ES-I3 (cell line): ENCODE measurements around the gene CCL16.
"Not testable (repeated sequence)": the region's sequence is repeated elsewhere in the genome, so short reads cannot be mapped to it uniquely, and the experiment has no call there.

Source experiments
- H3K36me3 ChIP-seq: 2 replicates; pipeline ENCODE4 v1.6.1; 2013; ENCODE audit warnings: mild to moderate bottlenecking, low read length, control low read depth, moderate library complexity; ENCODE audit not compliant: insufficient read depth
- H3K4me1 ChIP-seq: 2 replicates; pipeline ENCODE4 v1.6.1; 2013; ENCODE audit warnings: mild to moderate bottlenecking, control low read depth, low read length; ENCODE audit not compliant: insufficient read depth
- H3K9ac ChIP-seq: 2 replicates; pipeline ENCODE4 v1.6.1; 2013; ENCODE audit warnings: low read depth, mild to moderate bottlenecking, low read length, moderate library complexity
- H3K9me3 ChIP-seq: 2 replicates; pipeline ENCODE4 v1.6.1; 2013; ENCODE audit warnings: mild to moderate bottlenecking, low read length, moderate library complexity; ENCODE audit not compliant: control insufficient read depth, insufficient read depth

Gene CCL16

DNA sequence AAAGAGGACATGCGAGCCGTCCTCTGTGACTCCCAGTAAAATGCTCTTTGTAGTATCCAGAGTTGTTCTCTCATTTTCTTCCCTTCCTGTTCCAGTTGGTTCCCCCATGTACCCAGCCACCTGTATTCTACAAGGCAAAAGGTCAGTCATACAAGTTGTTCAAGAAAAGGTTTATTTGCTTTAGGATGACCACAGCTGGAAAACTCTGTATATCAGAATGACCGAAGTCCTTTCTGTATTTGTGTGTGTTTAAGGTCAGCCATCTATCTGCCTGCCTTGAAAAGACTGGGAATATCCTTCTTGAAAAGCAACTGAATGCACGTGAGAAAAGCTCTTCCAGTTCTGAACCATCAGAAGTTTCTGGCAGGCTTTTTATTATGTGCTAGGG, 8.4 kb downstream of the CCL16 start:
- no peak overlapping the region for H3K9ac ChIP-seq
- no peaks in the 10 kb centered on the region for H3K9me3 ChIP-seq
- H3K36me3 ChIP-seq: no peaks in the 10 kb centered on the region
- no peaks in the 10 kb centered on the region for H3K4me1 ChIP-seq

DNA sequence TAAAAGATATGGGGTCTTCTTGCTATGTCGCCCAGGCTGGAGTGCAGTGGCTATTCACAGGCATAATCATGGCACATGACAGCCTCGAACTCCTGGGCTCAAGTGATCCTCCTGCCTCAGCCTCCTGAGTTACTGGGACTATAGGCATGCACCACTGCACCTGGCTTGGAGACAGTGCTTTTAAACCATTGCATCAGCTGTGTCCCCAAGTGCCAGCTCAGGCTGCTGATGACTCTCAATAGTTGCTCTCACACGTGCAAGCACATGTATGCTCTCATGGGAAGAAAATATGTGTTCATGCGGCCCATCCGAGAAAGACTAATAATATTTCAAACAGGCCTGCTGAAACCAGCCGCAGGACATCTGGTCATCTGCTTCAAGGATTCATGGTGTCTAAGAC, 8.8 kb downstream of the CCL16 start:
- Histone ChIP-seq H3K9me3 (no peaks in the 10 kb centered on the region), H3K4me1 (no peaks in the 10 kb centered on the region), H3K9ac (no peak overlapping the region), H3K36me3 (no peaks in the 10 kb centered on the region)

- Histone ChIP-seq H3K9ac (no peak overlapping the region), H3K9me3 (no peaks in the 10 kb centered on the region), H3K36me3 (no peaks in the 10 kb centered on the region), H3K4me1 (no peaks in the 10 kb centered on the region)
Observed at GRCh38 chr17:35972066-35972465, 9.2 kb downstream of the CCL16 start.

- Histone ChIP-seq H3K9ac (no peak overlapping the region), H3K4me1 (no peaks in the 10 kb centered on the region), H3K36me3 (no peaks in the 10 kb centered on the region), H3K9me3 (no peaks in the 10 kb centered on the region)
Observed at GRCh38 chr17:35969558-35970380, 11.5 kb downstream of the CCL16 start.

DNA sequence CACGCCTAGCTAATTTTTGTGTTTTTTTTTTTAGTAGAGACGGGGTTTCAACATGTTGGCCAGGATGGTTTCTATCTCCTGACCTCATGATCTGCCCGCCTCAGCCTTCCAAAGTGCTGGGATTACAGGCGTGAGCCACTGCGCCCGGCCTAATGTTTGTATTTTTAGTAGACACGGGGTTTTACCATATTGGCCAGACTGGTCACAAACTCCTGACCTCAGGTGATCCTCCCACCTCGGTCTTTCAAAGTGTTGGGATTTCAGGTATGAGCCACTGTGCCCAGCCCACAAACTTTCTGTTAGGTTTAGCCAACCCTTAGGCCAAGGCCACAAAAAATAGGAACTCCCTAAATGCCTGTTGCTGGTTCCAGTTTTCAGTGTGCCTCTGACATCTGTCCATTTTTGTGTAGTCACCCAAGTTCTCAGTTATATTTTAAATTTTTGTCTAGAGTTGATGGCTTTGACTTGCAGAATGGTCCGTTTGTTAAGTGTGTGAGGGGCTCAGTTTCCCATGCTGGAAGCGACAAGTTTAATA, 12.7 kb downstream of the CCL16 start:
- Histone ChIP-seq H3K4me1 (no peaks in the 10 kb centered on the region), H3K9me3 (no peaks in the 10 kb centered on the region), H3K9ac (no peak overlapping the region), H3K36me3 (no peaks in the 10 kb centered on the region)

- Histone ChIP-seq H3K9ac (no peak overlapping the region), H3K9me3 (no peaks in the 10 kb centered on the region), H3K36me3 (no peaks in the 10 kb centered on the region), H3K4me1 (no peaks in the 10 kb centered on the region)
Observed at GRCh38 chr17:35965272-35965671, 16.0 kb downstream of the CCL16 start.

DNA sequence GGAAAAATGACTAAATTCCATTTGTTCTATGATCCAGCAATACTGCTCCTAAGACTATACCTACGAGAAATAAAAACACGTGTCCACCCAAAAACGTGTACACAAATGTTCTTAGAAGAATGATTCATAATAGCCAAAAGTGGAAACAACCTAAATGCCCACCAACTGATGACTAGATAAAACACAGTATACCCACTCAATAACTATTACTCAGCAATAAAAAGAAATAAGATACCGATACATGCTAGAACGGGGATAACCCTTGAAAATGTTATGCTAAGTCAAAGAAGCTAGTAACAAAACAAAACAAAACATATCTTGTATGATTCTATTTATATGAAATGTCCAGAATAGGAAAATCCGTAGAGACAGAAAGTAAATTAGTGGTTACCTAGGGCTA, 17.6 kb downstream of the CCL16 start:
- Histone ChIP-seq H3K9me3 (no peaks in the 10 kb centered on the region), H3K4me1 (no peaks in the 10 kb centered on the region), H3K9ac (no peak overlapping the region), H3K36me3 (no peaks in the 10 kb centered on the region)

DNA sequence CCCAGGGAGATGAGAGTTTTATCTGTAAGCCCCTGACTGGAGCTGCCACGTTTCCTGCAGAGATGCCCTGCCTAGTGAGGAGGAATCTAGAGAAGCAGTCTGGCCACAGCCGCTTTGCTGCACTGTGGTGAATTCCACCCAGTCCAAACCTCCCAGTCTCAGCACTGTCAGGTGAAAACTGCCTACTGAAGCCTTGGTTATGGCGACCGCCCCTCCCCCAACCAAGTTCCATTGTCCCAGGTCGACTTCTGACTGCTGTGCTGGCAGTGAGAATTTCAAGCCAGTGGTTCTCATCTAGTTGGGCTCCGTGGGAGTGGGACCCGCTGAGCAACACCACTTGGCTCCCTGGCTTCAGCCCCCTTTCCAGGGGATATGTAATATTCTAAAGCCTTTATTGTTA, 27.6 kb downstream of the CCL16 start:
- Histone ChIP-seq H3K9ac (no peak overlapping the region), H3K9me3 (no peaks in the 10 kb centered on the region), H3K4me1 (no peaks in the 10 kb centered on the region; the same call in 1 of the 2 replicates), H3K36me3 (no peaks in the 10 kb centered on the region)

- no peaks in the 10 kb centered on the region for H3K9me3 ChIP-seq
- no peaks in the 10 kb centered on the region for H3K36me3 ChIP-seq
- H3K4me1 ChIP-seq: no peaks in the 10 kb centered on the region; the same call in 1 of the 2 replicates
- no peak overlapping the region for H3K9ac ChIP-seq
Observed at GRCh38 chr17:35949401-35949800, 31.9 kb downstream of the CCL16 start.

DNA sequence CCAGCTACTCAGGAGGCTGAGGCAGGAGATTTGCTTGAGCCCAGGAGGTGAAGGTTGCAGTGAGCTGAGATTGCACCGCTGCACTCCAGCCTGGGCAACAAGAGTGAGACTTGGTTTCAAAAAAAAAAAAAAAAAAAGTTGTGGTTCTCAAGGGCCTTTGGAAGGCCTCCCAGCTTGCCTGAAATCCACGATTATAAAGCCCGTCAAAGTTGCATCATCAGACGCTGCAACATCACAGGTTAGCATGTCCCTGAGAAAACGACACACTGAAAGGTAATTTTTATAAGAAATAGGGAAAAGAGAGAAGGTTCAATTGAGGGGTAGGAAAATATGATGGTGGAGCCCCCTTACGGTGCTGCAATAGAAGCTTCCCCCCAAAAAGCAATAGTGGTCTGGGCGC, 33.2 kb downstream of the CCL16 start:
- Histone ChIP-seq H3K9me3 (no peaks in the 10 kb centered on the region), H3K4me1 (no peaks in the 10 kb centered on the region), H3K36me3 (no peaks in the 10 kb centered on the region), H3K9ac (no peak overlapping the region)

GRCh38 chr17:35947156-35947585, 34.1 kb downstream of the CCL16 start:
- H3K9ac ChIP-seq: no peak overlapping the region; the same call in 1 of the 2 replicates
- H3K36me3 ChIP-seq: no peaks in the 10 kb centered on the region
- H3K9me3 ChIP-seq: no peaks in the 10 kb centered on the region
- no peaks in the 10 kb centered on the region for H3K4me1 ChIP-seq

- H3K9ac ChIP-seq: no peak overlapping the region
- H3K36me3 ChIP-seq: no peaks in the 10 kb centered on the region
- no peaks in the 10 kb centered on the region for H3K9me3 ChIP-seq
- no peaks in the 10 kb centered on the region for H3K4me1 ChIP-seq
Observed at GRCh38 chr17:35944151-35944550, 37.1 kb downstream of the CCL16 start.

GRCh38 chr17:35943537-35943936, 37.8 kb downstream of the CCL16 start, which contains the start of gene LYZL6:
Gene LYZL6 (minus strand): TSS chr17:35943713. CDS start chr17:35939356, 4,357 bp downstream.
- H3K9me3 ChIP-seq: no peaks in the 10 kb centered on the region
- H3K36me3 ChIP-seq: no peaks in the 10 kb centered on the region
- no peaks in the 10 kb centered on the region for H3K4me1 ChIP-seq
- no peak within 1 kb of the TSS for H3K9ac ChIP-seq

- Histone ChIP-seq H3K9ac (no peak overlapping the region), H3K4me1 (no peaks in the 10 kb centered on the region), H3K36me3 (no peaks in the 10 kb centered on the region), H3K9me3 (no peaks in the 10 kb centered on the region)
Observed at GRCh38 chr17:35942588-35943186, 38.6 kb downstream of the CCL16 start.

DNA sequence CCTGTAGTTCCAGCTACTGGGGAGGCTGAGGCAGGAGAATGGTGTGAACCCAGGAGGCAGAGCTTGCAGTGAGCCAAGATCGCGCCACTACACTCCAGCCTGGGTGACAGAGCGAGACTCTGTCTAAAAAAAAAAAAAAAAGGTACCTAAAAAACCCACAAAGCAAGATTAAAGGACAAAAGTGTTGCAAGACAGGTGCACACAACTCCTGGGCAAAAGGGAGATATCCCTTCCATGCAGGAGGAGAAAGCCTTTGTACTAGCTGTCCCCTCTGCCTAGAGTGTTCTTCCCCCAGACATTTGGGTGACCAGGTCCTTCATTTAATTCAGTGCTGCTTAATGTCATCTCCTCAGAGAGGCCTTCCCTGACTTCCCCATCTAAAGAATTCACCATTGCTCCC, 42.8 kb downstream of the CCL16 start:
- not testable (repeated sequence) for H3K9ac ChIP-seq, H3K9me3 ChIP-seq, H3K4me1 ChIP-seq, H3K36me3 ChIP-seq
